ENCODE data around the gene TIMM22.
"Not testable (repeated sequence)": the region's sequence is repeated elsewhere in the genome, so short reads cannot be mapped to it uniquely, and the experiment has no call there.

The TIMM22 gene

GRCh38 chr17:1038459-1039122 is 41.7 kb downstream of the TIMM22 start:
- no peak for TF ChIP-seq Cebpa-rat (IDR thresholded peaks at IDR 0.05)
- H3K4me2 ChIP-seq, result peak overlapping the region; percentile 84 to 96 (median 92); a peak in 21 of 22 replicates
- peaks cover 57 to 67% (median 61%) of the 10 kb centered on the region in 10 experiments for H3K4me1 ChIP-seq
- peaks cover 6 to 54% (median 22%) of the 10 kb centered on the region in 11 experiments; a peak in 21 of 22 replicates for H4K20me1 ChIP-seq
- H3K36me3 ChIP-seq, result peaks cover 10 to 78% (median 24%) of the 10 kb centered on the region in 11 experiments; a peak in 20 of 22 replicates
- H3K9ac ChIP-seq, result peak overlapping the region in 10 of 11 experiments; percentile 70 to 84 (median 80); a peak in 14 of 22 replicates
- H3K9me3 ChIP-seq (replicated peaks in 1 of 11), result peaks cover 0 to 11% (median 0%) of the 10 kb centered on the region in 11 experiments; a peak in 1 of 22 replicates
- peak overlapping the region; percentile 79 to 95 (median 91); a peak in 20 of 22 replicates for H3K27ac ChIP-seq
- H3K4me3 ChIP-seq, result 0 out of 20 replicates have a peak overlapping the region, but pooled peaks of 1 of the 10 experiments have one; percentile 17
- H3K27me3 ChIP-seq, result peaks cover 0 to 1% (median 0%) of the 10 kb centered on the region in 11 experiments; a peak in 1 of 22 replicates

GRCh38 chr17:1039123-1039507 is 42.2 kb downstream of the TIMM22 start:
- Histone ChIP-seq H3K4me2 (peak overlapping the region; percentile 84 to 96 (median 92)), H3K4me3 (peak overlapping the region in 4 of 10 experiments; percentile 14 to 62 (median 26); a peak in 5 of 20 replicates), H3K27ac (peak overlapping the region; percentile 79 to 95 (median 91)), H3K36me3 (peaks cover 10 to 78% (median 24%) of the 10 kb centered on the region in 11 experiments; a peak in 20 of 22 replicates), H3K27me3 (no peaks in the 10 kb centered on the region), H3K9ac (peak overlapping the region; percentile 70 to 84 (median 80)), H4K20me1 (peaks cover 3 to 54% (median 17%) of the 10 kb centered on the region in 11 experiments; a peak in 19 of 22 replicates), H3K4me1 (peaks cover 53 to 63% (median 61%) of the 10 kb centered on the region in 10 experiments), H3K9me3 (replicated peaks in 1 of 11) (peaks cover 0 to 11% (median 0%) of the 10 kb centered on the region in 11 experiments; a peak in 1 of 22 replicates)
- TF ChIP-seq Cebpa-rat (IDR thresholded peaks at IDR 0.05), result no peak

GRCh38 chr17:1039511-1040215 is 42.7 kb downstream of the TIMM22 start:
- Histone ChIP-seq H4K20me1 (peaks cover 0 to 54% (median 12%) of the 10 kb centered on the region in 11 experiments; a peak in 16 of 22 replicates), H3K4me3 (peak overlapping the region in 9 of 10 experiments; percentile 21 to 62 (median 42); a peak in 16 of 20 replicates), H3K36me3 (peaks cover 10 to 78% (median 24%) of the 10 kb centered on the region in 11 experiments; a peak in 20 of 22 replicates), H3K9ac (peak overlapping the region; percentile 72 to 84 (median 80)), H3K27ac (peak overlapping the region; percentile 79 to 95 (median 91)), H3K27me3 (no peaks in the 10 kb centered on the region), H3K4me1 (peaks cover 47 to 62% (median 57%) of the 10 kb centered on the region in 10 experiments), H3K9me3 (replicated peaks in 1 of 11) (peaks cover 0 to 11% (median 0%) of the 10 kb centered on the region in 11 experiments; a peak in 1 of 22 replicates), H3K4me2 (peak overlapping the region; percentile 84 to 96 (median 92))
- TF ChIP-seq Cebpa-rat (IDR thresholded peaks at IDR 0.05), result no peak

GRCh38 chr17:1040216-1040600 is 43.3 kb downstream of the TIMM22 start:
- Histone ChIP-seq H3K4me2 (peak overlapping the region; percentile 84 to 96 (median 92)), H4K20me1 (peaks cover 0 to 55% (median 9%) of the 10 kb centered on the region in 11 experiments; a peak in 9 of 22 replicates), H3K4me3 (peak overlapping the region in 9 of 10 experiments; percentile 21 to 62 (median 42); a peak in 15 of 20 replicates), H3K27me3 (no peaks in the 10 kb centered on the region), H3K9ac (peak overlapping the region; percentile 72 to 84 (median 80)), H3K36me3 (peaks cover 10 to 80% (median 24%) of the 10 kb centered on the region in 11 experiments; a peak in 20 of 22 replicates), H3K27ac (peak overlapping the region; percentile 79 to 95 (median 91)), H3K4me1 (peaks cover 45 to 57% (median 53%) of the 10 kb centered on the region in 10 experiments), H3K9me3 (replicated peaks in 1 of 11) (peaks cover 0 to 11% (median 0%) of the 10 kb centered on the region in 11 experiments; a peak in 1 of 22 replicates)
- no peak for TF ChIP-seq Cebpa-rat (IDR thresholded peaks at IDR 0.05)

GRCh38 chr17:1041746-1042145 is 44.8 kb downstream of the TIMM22 start:
- Histone ChIP-seq H3K9me3 (replicated peaks in 1 of 11) (peaks cover 0 to 11% (median 0%) of the 10 kb centered on the region in 11 experiments; a peak in 1 of 22 replicates), H3K36me3 (peaks cover 10 to 86% (median 24%) of the 10 kb centered on the region in 11 experiments; a peak in 20 of 22 replicates), H3K9ac (no peak overlapping the region), H3K27ac (no peak overlapping the region; a peak in 1 of 22 replicates), H3K4me2 (peak overlapping the region in 4 of 11 experiments; percentile 89 to 96 (median 93); a peak in 5 of 22 replicates), H3K4me3 (no peak overlapping the region), H3K4me1 (peaks cover 37 to 56% (median 44%) of the 10 kb centered on the region in 10 experiments), H3K27me3 (no peaks in the 10 kb centered on the region), H4K20me1 (peaks cover 0 to 60% (median 0%) of the 10 kb centered on the region in 11 experiments; a peak in 8 of 22 replicates)
- no peak for TF ChIP-seq Cebpa-rat (IDR thresholded peaks at IDR 0.05)

- Histone ChIP-seq H3K4me1 (peaks cover 40 to 56% (median 45%) of the 10 kb centered on the region in 10 experiments), H3K4me2 (no peak overlapping the region), H3K9me3 (replicated peaks in 1 of 11) (peaks cover 0 to 11% (median 0%) of the 10 kb centered on the region in 11 experiments; a peak in 1 of 22 replicates), H3K9ac (no peak overlapping the region), H4K20me1 (peaks cover 0 to 68% (median 6%) of the 10 kb centered on the region in 11 experiments; a peak in 13 of 22 replicates), H3K27ac (no peak overlapping the region), H3K27me3 (no peaks in the 10 kb centered on the region), H3K4me3 (no peak overlapping the region), H3K36me3 (peaks cover 10 to 86% (median 24%) of the 10 kb centered on the region in 11 experiments; a peak in 20 of 22 replicates)
- TF ChIP-seq Cebpa-rat (IDR thresholded peaks at IDR 0.05), result no peak
Measured at GRCh38 chr17:1042486-1042885, 45.6 kb downstream of the TIMM22 start.

- peak overlapping the region in 7 of 11 experiments; percentile 34 to 59 (median 41); a peak in 10 of 22 replicates for H3K9ac ChIP-seq
- H3K27ac ChIP-seq, result peak overlapping the region in 1 of 11 experiments; percentile 17; a peak in 2 of 22 replicates
- peak overlapping the region in 9 of 11 experiments; percentile 17 to 79 (median 63); a peak in 16 of 22 replicates for H3K4me2 ChIP-seq
- TF ChIP-seq Cebpa-rat (IDR thresholded peaks at IDR 0.05), result no peak
- H4K20me1 ChIP-seq, result peaks cover 0 to 80% (median 14%) of the 10 kb centered on the region in 11 experiments; a peak in 14 of 22 replicates
- peaks cover 0 to 11% (median 0%) of the 10 kb centered on the region in 11 experiments; a peak in 1 of 22 replicates for H3K9me3 ChIP-seq (replicated peaks in 1 of 11)
- peaks cover 10 to 86% (median 35%) of the 10 kb centered on the region in 11 experiments; a peak in 20 of 22 replicates for H3K36me3 ChIP-seq
- no peak overlapping the region for H3K4me3 ChIP-seq
- H3K4me1 ChIP-seq, result peaks cover 33 to 57% (median 53%) of the 10 kb centered on the region in 10 experiments
- H3K27me3 ChIP-seq, result no peaks in the 10 kb centered on the region
Measured at GRCh38 chr17:1043601-1044251, 46.8 kb downstream of the TIMM22 start.

- H3K4me3 ChIP-seq, H3K27ac ChIP-seq, H3K27me3 ChIP-seq: not testable (repeated sequence)
- peaks cover 0 to 11% (median 0%) of the 10 kb centered on the region in 11 experiments; a peak in 1 of 22 replicates for H3K9me3 ChIP-seq (replicated peaks in 1 of 11)
- peaks cover 11 to 90% (median 42%) of the 10 kb centered on the region in 11 experiments; a peak in 20 of 22 replicates for H3K36me3 ChIP-seq
- peak overlapping the region in 1 of 11 experiments; percentile 36; a peak in 1 of 22 replicates for H3K9ac ChIP-seq
- peaks cover 26 to 51% (median 45%) of the 10 kb centered on the region in 10 experiments for H3K4me1 ChIP-seq
- H4K20me1 ChIP-seq, result peaks cover 0 to 87% (median 14%) of the 10 kb centered on the region in 11 experiments; a peak in 14 of 22 replicates
- H3K4me2 ChIP-seq, result peak overlapping the region in 7 of 11 experiments; percentile 49 to 79 (median 63); a peak in 8 of 22 replicates
Measured at GRCh38 chr17:1044387-1045009, 47.6 kb downstream of the TIMM22 start.

All from BLaER1 treated with 17β-estradiol and CSF1 and Interleukin-3, amounts not matched to agents 10 nM and 100 nM (cell line).